Measurements from ENCODE around the gene DUSP21.
"Not testable (repeated sequence)": the region's sequence is repeated elsewhere in the genome, so short reads cannot be mapped to it uniquely, and the experiment has no call there.

Gene DUSP21

GRCh38 chrX:44828008-44828605 lies 15.7 kb upstream of the DUSP21 start:
- ChIA-PET POLR2A (no interaction called here), CTCF (no interaction called here)
- peak; percentile 46 for TF ChIP-seq PKNOX1 (IDR thresholded peaks at IDR 0.05)
- no peak for TF ChIP-seq NFRKB (IDR thresholded peaks at IDR 0.05)
- no peak for TF ChIP-seq FOXK2 (IDR thresholded peaks at IDR 0.05)
- no peak for DNase-seq (ENCODE audit: extremely low spot score)

- POLR2A ChIA-PET, result no interaction called here
- DNase-seq (ENCODE audit: extremely low spot score), result no peak
- no peak for TF ChIP-seq SUZ12 (IDR thresholded peaks at IDR 0.05)
- no peak for TF ChIP-seq ZNF384 (IDR thresholded peaks at IDR 0.05)
- no peak for TF ChIP-seq BHLHE40 (IDR thresholded peaks at IDR 0.05; ENCODE audit: borderline replicate concordance)
Observed at GRCh38 chrX:44829832-44830231, 14.0 kb upstream of the DUSP21 start.

GRCh38 chrX:44842550-44843317 lies 1.1 kb upstream of the DUSP21 start:
- TF ChIP-seq BHLHE40 (IDR thresholded peaks at IDR 0.05; ENCODE audit: borderline replicate concordance), result no peak
- TF ChIP-seq HDGF (IDR thresholded peaks at IDR 0.05; ENCODE audit: borderline replicate concordance), result no peak
- no peak for TF ChIP-seq SP1 (IDR thresholded peaks at IDR 0.05)
- TF ChIP-seq PKNOX1 (IDR thresholded peaks at IDR 0.05), result no peak
- TF ChIP-seq CTBP1 (IDR thresholded peaks at IDR 0.05; ENCODE audit: borderline replicate concordance), result no peak
- TF ChIP-seq NFRKB (IDR thresholded peaks at IDR 0.05), result no peak
- no peak for TF ChIP-seq SUZ12 (IDR thresholded peaks at IDR 0.05)
- POLR2A ChIA-PET, result no interaction called here
- CTCF ChIA-PET, result no interaction called here
- no peak for DNase-seq (ENCODE audit: extremely low spot score)

More at GRCh38 chrX:44829832-44830231, 14.0 kb upstream of the DUSP21 start:
- CTCF ChIA-PET, result no interaction called here

- CTCF ChIA-PET, result no interaction called here
- POLR2A ChIA-PET, result no interaction called here
- no peak for DNase-seq (ENCODE audit: extremely low spot score)
- TF ChIP-seq CTBP1 (IDR thresholded peaks at IDR 0.05; ENCODE audit: borderline replicate concordance) (no peak), LEF1 (IDR thresholded peaks at IDR 0.05; ENCODE audit: borderline replicate concordance) (no peak), HDGF (IDR thresholded peaks at IDR 0.05; ENCODE audit: borderline replicate concordance) (no peak), TARDBP (IDR thresholded peaks at IDR 0.05) (no peak), BHLHE40 (IDR thresholded peaks at IDR 0.05; ENCODE audit: borderline replicate concordance) (no peak)
Observed at GRCh38 chrX:44843318-44843702, 511 bp upstream of the DUSP21 start.

GRCh38 chrX:44844204-44844603 lies 383 bp downstream of the DUSP21 start:
- POLR2A ChIA-PET, result no interaction called here
- CTCF ChIA-PET, result no interaction called here
- no peak for TF ChIP-seq SUZ12 (IDR thresholded peaks at IDR 0.05)
- TF ChIP-seq ELF4 (IDR thresholded peaks at IDR 0.05), result no peak
- TF ChIP-seq FOXK2 (IDR thresholded peaks at IDR 0.05), result no peak
- no peak for TF ChIP-seq L3MBTL2 (conservative IDR thresholded peaks at IDR 0.05)
- no peak for TF ChIP-seq TARDBP (IDR thresholded peaks at IDR 0.05)
- no peak for TF ChIP-seq PKNOX1 (IDR thresholded peaks at IDR 0.05)
- TF ChIP-seq BHLHE40 (IDR thresholded peaks at IDR 0.05; ENCODE audit: borderline replicate concordance), result no peak
- TF ChIP-seq FOXM1 (IDR thresholded peaks at IDR 0.05; ENCODE audit: borderline replicate concordance), result no peak
- TF ChIP-seq FOXA1 (IDR thresholded peaks at IDR 0.05), result no peak
- no peak for TF ChIP-seq ARNT (IDR thresholded peaks at IDR 0.05)
- TF ChIP-seq NFRKB (IDR thresholded peaks at IDR 0.05), result no peak
- no peak for DNase-seq (ENCODE audit: extremely low spot score)

GRCh38 chrX:44850891-44851290 lies 7.1 kb downstream of the DUSP21 start:
- CTCF ChIA-PET; DNase-seq (ENCODE audit: extremely low spot score); POLR2A ChIA-PET: not testable (repeated sequence)

GRCh38 chrX:44871114-44871645 lies 27.4 kb downstream of the DUSP21 start:
- POLR2A ChIA-PET, result no interaction called here
- DNase-seq (ENCODE audit: extremely low spot score), result no peak
- no peak for TF ChIP-seq LEF1 (IDR thresholded peaks at IDR 0.05; ENCODE audit: borderline replicate concordance)
- no peak for TF ChIP-seq PKNOX1 (IDR thresholded peaks at IDR 0.05)
- no peak for TF ChIP-seq FOXA1 (IDR thresholded peaks at IDR 0.05)
- no peak for TF ChIP-seq ELF4 (IDR thresholded peaks at IDR 0.05)
- no peak for TF ChIP-seq FOXK2 (IDR thresholded peaks at IDR 0.05)
- no peak for TF ChIP-seq FOXM1 (IDR thresholded peaks at IDR 0.05; ENCODE audit: borderline replicate concordance)
- TF ChIP-seq SUZ12 (IDR thresholded peaks at IDR 0.05), result no peak
- TF ChIP-seq CTBP1 (IDR thresholded peaks at IDR 0.05; ENCODE audit: borderline replicate concordance), result no peak
- TF ChIP-seq HDGF (IDR thresholded peaks at IDR 0.05; ENCODE audit: borderline replicate concordance), result no peak
- no peak for TF ChIP-seq ZNF384 (IDR thresholded peaks at IDR 0.05)
- CTCF ChIA-PET, result no interaction called here
